Right forelimb (tissue), 1 donor: ENCODE measurements around the gene SRSF2.
"Not testable (repeated sequence)": the region's sequence is repeated elsewhere in the genome, so short reads cannot be mapped to it uniquely, and the experiment has no call there.

ENCODE experiments used
- DNase-seq: peaks from one replicate; pipeline ENCODE4 v3.0.0-alpha.2; 2018

SRSF2 gene, protein sequence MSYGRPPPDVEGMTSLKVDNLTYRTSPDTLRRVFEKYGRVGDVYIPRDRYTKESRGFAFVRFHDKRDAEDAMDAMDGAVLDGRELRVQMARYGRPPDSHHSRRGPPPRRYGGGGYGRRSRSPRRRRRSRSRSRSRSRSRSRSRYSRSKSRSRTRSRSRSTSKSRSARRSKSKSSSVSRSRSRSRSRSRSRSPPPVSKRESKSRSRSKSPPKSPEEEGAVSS

DNA sequence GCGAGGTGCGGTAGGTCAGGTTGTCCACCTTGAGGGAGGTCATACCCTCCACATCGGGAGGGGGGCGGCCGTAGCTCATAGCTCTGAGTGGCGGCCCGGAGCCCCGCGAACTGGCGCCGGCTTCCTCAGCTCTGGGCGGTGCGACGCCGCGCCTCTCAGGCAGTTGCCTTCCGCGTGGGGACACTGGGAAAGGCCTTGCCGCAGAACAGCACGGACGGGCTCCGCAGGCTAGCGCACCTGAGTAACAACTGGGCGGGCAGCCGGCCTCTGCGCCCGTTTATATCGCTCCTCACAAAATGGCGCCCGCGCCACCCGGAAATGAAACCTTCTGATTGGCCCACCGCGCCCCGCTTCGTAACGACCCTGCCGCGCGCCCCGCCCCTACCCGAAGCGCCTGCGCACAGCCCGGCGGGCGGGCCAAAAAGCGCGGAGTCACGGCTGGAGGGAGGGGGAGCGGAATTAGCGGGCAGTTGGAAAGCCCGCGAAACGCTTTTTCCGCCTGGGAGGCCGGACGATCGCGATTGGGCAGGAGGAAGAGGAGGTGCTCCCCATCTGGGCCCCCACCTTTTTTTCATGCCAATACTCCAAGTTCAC, at the start of gene SRSF2:
TSS of gene SRSF2 (minus strand) at position 250 of the 594 bp plus-strand sequence. CDS start at position 79, 171 bp downstream.
- DNase-seq = peak; percentile 100

DNA sequence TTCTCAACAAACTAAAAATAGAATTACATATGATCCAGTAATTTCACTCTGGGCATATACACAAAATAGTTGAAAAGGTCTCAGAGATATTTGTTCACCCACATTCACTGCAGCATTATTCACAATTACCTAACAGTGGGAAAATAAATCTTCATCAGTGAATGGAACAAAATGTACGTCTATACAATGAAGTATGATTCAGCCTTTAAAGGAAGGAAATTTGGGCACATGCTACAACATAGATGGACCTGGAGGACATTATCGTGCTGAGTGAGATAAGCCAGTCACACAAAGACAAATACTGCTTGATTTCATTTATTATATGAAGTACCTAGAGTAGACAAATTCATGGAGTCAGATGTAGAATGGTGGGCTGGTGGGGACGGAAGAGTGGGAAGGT, 47.8 kb upstream of the SRSF2 start:
- no peak for DNase-seq

DNA sequence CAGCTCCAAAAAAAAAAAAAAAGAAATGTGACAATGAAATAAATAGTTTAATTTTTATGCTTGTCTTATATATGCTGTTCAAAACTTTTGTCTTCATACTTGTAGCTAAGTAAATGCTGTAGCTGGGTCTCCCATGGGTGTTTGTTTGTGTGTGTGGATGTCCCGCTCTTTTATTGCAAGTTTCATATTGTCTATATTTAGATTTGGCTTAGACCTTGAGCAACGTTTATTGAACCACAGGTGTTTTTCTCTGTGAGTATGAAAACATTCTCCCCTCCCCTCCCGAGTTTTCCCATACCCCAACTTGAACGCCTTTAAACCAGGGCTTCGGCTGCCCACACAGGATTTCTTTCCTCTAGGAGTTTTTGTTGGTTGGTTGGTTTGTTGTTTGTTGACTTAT, 46.0 kb upstream of the SRSF2 start:
- DNase-seq = no peak

DNA sequence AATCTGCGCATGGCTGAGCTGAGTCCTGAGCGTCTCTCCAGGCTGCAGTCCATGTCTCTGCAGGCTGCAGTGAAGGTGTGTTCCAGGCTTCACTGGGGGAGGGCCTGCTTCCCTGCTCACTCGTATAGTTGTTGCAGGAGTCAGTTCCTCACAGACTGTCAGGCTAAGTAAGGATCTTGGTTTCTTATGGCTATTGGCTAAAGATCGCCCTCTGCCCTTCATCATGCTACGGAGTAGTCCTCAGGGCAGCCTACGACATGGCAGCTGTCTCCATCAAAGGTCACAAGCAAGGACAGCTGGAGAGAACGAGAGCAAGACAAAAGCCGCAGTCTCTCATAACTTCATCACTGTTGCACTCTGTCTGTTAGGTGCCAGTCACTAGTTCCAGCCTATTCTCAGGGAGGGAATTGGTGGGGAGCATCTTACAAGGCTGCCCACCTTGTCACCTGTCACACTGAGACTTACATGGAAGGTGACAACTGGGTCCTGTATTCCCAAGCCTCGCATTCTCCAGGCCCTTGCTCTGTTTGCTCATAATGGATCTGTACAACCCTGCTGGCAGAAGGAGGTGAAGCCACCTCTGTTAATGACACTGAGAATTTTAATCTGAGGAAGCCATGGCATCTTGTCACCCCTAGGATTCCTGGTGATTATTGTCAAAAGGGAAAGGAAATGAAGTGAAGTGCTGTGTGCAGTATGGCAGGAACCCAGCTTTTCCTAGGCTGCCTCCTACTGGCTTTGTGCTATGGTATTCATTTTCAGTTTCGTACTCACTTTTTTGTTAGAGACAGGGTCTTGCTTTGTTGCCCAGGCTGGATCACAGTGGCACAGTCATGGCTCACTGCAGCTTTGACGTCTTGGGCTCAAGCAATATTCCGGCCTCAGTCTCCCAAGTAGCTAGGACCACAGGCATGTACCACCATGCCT, 44.2 kb upstream of the SRSF2 start:
- no peak for DNase-seq

DNA sequence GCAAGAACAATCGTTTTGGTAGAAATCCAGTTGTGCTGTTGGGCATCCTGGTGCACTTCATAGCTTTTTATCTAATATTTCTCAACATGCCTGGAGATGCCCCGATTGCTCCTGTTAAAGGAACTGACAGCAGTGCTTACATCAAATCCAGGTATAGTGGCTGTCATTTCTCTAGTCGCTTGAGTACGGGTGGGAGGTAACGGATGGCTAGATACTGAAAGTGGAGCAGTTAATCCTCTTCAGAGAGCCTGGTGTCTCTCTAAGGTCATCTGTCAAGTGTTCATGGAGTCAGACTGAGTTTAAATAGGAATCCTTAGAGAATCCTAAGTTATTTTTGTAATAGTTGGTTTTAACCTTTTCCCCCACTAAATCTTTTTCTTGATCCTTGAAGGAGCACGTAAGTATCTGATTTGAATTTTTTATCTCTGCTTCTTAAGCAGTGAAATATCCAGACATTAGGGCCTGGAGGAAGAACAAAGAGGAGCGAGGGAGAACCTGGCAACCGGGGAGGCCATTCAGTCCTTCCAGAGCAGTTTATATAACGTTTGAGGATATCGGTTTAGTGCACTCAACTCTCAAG, 38.0 kb upstream of the SRSF2 start:
- no peak for DNase-seq

DNA sequence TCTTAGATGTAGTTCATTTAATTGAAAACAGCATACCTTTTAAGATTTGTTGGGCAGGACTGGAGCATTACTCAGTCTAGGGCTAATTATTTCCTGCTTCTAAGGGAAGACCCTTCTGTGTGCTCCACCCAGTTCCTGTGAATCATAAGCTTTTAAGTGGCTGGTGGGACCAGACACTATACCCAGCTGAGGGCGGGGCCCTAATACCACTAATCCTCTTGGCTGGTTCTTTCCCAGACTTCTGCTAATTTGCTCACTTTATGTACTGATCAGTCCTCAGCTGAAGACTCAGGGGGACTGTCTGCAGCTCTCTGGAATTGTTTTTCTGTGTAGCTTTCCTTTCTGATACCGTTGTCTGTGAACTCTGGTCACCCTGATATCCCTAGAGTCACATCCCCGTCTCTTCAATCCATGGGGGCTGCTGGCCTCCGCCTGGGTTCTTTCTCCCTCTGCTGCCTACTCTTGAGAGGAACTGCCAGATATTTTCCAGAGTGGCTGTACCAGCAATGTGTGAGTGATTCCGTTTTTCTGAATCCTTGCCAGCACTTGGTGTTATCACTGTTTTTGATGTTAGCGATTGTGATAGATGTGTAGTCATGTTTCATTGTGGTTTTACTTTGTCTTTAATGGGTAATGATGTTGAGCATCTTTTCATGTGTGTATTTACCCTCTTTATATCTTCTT, 35.9 kb upstream of the SRSF2 start:
- DNase-seq = no peak

DNA sequence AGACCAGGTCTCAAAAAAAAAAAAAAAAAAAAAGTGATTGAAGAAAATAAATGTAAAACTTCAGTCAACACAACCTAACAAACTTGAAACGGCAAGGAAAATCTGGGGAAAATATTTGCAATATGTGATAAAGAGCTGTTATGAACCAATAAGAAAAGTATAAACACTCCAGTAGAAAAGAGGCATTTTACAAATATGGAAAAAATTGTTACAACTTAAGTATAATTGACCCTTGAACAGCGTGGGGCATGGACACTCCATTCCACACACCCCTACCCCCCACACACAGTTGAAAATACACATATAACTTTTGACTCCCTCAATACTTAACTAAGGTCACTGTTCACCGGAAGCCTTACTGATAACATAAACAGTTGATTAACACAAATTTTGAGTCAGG, 21.4 kb upstream of the SRSF2 start:
- no peak for DNase-seq

DNA sequence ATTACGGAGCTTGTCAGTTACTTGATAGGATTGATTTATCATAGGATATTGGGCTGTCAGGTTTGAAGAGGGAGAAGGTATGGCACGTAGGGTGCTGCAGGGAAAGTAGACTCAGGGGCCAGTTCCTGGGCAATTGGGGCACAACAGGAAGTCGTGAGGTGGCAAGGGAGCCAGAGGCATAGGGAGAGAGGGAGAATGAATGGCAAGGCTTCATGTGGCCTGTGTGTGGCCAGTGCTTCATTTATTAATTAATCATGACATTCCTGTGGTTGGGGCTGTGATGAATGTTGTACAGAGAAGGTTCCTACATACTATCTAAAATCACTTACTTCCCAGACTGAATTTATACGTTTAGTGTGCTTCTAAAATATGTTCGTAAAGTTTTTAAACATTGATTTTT, 20.1 kb upstream of the SRSF2 start:
- DNase-seq = no peak

DNA sequence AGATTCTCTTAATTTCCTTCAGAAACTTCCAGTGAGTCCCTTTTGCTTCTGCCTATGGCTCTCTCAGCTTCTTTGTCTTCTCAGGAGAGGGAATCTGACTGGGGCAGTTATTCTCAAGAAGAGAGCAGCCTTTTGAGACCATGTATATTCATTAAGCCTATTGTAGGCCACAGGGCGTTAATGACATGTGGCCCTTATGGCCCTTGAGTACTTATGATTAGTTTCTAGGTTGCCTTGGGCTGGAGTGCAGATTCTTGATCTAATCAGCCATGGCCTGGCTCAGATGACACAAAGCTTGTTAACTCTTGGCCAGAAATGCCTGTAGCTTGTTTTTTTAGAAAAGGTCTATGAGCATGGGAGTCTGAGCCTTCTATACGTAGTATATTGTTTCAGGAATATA, 18.2 kb upstream of the SRSF2 start:
- no peak for DNase-seq

DNA sequence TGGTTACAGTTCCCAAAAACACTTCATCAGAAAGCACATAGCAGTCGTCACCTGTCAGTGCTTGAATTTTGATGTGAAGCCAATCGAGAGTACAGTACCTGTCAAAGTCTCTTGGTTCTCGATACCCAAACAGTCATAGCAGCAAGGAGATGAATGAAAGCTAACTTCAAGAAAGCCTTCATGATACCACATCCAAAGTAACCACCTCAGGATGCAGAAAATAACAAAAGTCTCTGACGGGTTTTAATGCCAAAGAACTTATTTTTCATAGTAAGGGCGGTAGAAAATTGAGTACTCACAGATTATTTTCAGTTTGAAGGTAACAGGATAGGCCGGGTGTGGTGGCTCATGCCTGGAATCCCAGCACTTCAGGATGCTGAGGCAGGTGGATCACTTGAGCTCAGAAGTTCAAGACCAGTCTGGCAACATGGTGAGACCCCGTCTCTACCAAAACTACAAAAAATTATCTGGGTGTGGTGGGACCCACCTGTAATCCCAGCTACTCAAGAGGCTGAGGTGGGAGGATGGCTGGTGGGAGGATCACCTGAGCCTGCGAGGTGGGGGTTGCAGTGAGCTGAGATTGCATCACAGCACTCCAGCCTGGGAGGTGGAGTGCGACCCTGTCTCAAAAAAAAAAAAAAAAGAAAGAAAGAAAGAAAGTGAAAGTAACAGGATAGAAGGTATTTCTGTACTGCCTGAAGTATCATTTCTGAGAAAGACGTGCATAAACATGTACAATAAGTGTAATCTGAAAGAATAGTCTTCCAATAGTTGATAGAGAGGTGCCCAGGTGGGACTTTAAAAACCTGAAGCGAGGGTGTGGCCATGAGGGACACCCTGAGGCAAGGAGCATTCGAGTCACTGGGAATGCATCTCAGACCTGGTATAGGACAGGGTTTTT, 16.2 kb upstream of the SRSF2 start:
- no peak for DNase-seq

DNA sequence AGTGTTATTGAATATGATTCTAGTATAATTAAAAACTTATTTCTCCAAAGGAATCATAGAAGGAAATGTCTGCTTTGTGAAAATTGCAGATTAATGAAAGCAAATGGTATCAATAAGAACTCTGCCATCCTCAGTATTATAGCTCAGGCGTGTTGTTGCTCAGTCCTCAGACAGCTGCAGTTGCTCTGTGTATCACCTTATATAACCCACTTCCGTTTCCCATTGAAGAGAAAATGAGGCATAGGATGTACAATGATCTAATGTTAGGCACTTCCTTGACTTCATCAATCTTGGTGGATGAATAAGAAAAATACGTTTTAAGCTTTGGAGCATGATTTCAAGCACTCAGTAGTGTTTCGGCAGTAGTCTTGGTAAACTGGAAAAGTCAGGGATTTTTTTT, 14.9 kb upstream of the SRSF2 start:
- no peak for DNase-seq

DNA sequence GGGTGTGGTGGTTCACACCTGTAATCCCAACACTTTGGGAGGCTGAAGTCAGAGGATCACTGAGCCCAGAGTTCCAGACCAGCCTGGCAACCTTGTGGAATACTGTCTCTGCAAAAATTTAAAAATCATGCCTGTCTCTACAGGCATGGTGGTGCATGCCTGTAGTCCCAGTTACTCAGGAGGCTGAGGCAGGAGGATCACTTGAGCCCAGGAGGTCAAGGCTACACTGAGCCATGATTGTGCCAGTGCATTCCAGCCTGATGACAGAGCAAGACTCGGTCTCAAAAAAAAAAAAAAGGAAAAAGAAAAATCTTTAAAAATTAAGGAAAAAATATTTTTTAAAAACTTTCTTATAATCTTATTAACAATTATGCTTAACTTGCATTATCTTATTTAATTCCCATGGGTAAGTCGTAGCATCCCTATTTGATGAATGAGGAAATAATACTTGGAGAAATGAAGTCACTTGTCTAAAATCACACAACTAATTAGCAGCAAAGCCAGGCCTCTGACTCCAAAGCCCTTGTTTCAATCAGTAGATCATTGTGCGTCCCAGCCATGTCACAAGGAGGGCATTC, 14.4 kb upstream of the SRSF2 start:
- DNase-seq = no peak

DNA sequence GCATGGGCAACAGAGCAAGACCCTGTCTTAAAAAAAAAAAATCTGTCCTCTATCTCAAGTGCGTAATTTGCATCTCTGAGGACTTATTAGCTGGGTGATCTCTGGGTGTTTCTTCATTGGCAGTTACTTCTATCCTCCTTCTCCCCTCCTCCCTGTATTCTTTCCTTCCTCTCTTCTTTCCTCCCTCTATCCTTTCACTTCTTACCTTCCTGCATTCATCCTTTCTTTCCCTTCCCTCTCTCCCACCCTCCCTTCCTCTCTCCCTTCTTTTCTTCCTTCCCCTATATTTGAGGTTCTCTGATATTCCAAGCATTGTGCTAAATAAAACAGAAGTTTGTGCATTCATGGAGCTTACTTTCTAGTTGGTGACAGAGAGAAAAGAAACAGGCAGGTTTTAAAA, 11.5 kb upstream of the SRSF2 start:
- DNase-seq = no peak

DNA sequence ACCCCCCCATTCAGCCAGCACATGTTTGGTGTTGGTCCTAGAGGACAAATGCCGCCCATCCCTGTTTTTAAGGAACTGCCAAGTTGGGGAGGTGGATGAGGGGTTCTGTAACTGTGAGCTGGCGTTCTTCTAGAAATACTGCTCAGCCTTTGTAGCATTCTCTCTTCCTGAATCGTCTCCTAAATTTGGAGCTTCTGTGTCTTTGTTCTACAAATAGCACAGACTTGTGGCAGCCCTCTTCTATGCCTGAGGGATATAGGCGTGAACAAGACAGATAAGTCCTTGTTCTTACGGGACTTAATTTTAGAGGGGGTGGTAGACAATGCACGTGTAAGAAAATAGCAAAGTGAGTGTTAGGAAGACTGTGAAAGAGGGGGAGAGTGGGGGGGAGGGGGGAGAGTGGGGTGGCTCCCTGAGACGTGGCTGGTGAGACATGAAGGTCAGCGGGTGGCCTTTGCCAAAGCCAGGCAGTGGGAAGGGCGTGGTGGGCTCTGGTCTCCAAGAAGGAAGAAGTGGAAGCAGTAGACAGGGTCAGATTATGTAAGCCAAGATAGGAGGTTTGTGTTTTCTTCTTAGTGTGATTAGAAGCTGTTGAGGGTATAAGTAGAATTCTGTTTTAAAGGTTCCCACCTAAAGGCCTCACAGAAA, 10.7 kb upstream of the SRSF2 start:
- DNase-seq = no peak

DNA sequence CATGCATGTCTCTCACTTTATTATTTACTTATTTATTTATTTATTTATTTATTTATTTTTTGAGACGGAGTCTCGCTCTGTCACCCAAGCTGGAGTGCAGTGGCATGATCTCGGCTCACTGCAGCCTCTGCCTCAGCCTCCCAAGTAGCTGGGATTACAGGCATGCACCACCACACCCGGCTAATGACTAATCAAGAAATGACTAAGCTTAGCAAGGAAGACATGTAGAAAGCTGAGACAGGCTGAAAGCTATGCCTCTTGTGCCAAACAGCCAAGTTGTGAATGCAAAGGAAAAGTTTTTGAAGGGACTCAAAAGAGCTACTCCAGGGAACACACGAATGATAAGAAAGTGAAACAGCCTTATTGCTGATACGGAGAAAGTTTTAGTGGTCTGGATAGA, 8.7 kb upstream of the SRSF2 start:
- not testable (repeated sequence) for DNase-seq

DNA sequence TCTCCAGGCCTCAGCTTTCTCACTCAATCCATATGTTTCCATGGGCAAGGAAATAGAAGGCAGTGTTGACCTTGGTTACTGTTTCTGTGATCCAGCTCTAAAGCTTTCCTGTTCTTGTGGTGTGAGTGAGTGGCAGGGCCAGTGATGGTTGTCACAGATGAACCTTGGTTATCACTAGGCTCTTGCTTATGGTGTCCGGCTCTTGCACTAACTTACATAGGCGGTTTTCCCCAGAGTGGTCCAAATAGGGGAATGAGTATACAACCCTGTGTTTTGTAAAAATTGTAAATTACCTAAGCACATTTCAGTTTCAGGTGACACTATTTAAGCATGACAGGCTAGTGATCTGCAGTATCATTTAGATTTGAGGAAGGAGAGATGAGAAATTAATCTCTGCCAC, 7.6 kb upstream of the SRSF2 start:
- no peak for DNase-seq

DNA sequence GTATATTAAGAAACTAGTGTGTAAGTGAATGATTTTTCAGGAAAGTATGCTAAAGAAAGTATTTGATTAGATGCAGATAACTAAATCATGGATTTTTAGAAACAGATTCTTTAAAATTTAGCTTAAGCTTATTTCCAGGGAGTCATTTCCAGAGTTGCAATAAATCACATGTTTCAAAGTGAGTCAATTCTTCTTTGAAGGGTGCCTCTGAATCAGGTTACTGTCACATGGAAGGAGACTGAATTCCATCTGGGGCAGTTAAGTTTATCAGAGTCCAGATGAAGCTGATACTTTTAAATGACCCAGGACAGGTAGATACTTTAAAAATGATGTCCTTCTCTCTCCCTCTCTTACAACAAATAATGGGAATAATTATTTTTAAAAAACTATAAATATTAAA, 5.8 kb upstream of the SRSF2 start:
- no peak for DNase-seq

DNA sequence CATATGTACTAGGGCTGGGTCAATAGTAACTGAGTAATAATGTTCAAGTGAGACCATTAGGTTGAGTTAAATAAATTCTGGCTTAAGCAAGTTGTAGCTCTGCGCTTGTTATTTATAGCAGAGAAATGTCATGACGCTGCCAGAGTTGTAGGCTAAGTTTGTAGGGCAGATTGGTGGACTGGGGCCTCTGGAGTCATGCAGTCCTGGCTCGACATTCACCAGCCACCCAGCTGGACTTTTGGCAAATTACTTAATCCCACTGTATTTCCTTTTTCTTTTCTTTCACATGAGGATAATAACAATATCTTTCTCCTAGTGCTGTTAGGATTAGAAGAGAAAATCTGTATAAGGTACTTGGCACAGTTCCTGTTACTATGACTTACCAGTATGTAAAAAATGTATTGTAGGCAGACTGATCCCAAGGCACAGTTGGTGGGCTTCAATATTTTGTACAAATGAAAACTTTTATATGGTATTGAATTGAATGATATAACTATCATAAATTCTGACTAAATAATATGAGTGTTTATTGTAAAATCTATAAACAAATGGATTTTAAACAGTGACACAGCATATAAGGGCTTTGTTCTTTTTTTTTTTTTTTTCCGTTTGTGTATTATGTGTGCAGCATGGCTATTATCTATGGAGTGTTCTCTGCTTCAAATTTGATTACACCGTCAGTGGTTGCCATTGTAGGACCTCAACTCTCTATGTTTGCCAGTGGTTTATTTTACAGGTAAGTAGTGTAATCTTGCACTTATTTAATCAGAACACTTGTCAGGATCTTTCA, 3.4 kb upstream of the SRSF2 start:
- DNase-seq = no peak

DNA sequence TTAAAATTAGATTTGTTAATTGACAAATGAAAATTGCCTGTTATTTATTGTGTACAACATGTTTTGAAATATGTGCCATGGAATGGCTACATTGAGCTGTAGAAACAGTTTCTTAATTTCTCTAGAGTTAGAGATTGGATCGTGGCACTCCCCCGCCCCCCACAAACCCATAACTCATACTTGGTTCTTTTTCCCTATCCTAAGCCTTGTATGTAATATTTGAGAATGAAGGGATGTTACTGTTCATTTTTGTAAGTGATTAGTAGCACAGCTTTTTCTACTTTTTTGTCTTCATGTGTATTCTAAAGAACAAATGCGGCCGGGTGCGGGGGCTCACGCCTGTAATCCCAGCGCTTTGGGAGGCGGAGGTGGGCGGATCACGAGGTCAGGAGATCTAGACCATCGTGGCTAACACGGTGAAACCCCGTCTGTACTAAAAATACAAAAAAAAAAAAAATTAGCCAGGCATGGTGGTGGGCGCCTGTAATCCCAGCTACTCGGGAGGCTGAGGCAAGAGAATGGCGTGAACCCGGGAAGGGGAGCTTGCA, 2.5 kb upstream of the SRSF2 start:
- DNase-seq = not testable (repeated sequence)

DNA sequence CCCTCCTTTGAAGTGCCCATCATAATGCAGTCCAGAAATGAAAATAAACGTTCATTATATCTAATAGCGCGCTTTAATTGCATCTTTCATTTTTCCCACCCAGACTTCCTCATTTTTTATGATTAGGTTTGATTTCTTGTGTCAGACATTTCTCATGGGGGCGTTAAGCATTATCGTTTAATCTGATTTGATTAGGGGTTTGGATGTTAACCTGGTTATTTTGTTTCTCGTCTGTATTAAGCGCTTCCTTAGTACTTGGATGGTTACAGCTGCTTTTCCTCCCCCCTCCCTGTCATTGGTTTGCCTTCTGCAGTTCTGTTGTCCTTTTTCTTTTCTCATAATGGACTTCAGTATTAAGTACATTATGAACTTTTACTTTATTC, 1.3 kb upstream of the SRSF2 start:
- no peak for DNase-seq
